GM18909 (cell line): ENCODE results near the gene HESX1.

ENCODE experiments used
- ATAC-seq: cut with Tn5 transposase; IDR thresholded peaks from one replicate; pipeline ENCODE4 v1.9.1; 2021; ENCODE audit warnings: mild to moderate bottlenecking; ENCODE audit not compliant: unreplicated experiment, poor library complexity

The HESX1 gene

GRCh38 chr3:57150113-57150581 is 49.6 kb downstream of the HESX1 start:
- ATAC-seq, result no peak
